Activated CD8-positive, alpha-beta memory T cell treated with anti-CD3 and anti-CD28 coated beads for 4 hours (primary cell): Measurements from ENCODE around the gene ECM1.

ENCODE experiments used
- DNase-seq, 2 donors: peaks; one replicate each; pipeline ENCODE4 v3.0.0-alpha.2; 2020; ENCODE audit warnings: low read depth in 2 of 2

ECM1 gene

GRCh38 chr1:150545486-150546032, 37.6 kb downstream of the ECM1 start:
- no peak for DNase-seq

DNA sequence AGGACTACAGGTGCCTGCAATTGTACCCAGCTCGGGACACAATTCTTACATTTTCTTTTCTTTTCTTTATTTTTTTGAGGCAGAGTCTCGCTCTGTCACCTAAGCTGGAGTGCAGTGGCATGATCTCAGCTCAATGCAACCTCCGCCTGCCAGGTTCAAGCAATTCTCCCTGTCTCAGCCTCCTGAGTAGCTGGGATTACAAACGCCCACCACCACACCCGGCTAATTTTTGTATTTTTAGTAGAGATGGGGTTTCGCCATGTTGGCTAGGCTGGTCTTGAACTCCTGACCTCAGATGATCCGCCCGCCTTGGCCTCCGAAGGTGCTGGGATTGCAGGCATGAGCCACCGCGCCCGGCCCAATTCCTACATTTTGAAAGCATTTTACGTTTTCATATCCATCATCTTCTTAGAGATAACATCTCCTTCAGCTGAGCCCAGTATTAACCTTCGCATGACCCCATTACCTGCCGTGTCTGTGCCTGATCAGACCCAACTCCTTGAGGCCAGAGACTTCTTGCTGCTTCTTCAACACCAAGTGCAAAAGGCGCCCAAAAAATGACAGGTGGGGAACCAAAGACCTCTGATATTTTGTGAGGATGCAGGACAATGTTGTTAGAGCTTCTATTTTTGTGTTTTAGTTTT, 38.5 kb downstream of the ECM1 start:
- no peak for DNase-seq

DNA sequence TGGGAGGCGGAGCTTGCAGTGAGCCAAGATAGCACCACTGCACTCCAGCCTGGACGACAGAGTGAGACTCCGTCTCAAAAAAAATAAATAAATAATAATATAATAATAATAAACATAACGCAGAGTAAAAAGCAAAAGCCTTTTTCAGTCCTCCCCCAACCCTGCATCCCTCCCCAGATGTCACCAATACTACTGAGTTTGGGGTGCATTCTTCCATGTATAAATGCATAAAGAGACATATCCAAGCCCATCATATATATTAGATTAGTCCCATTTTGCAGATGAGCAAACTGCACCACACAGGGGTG, 40.4 kb downstream of the ECM1 start:
- DNase-seq, result no peak

- no peak for DNase-seq
Observed at GRCh38 chr1:150548632-150549495, 41.0 kb downstream of the ECM1 start, which contains the start of gene ADAMTSL4. ADAMTSL4 (plus strand) TSS chr1:150549408; CDS start chr1:150552289, 2,881 bp downstream.

DNA sequence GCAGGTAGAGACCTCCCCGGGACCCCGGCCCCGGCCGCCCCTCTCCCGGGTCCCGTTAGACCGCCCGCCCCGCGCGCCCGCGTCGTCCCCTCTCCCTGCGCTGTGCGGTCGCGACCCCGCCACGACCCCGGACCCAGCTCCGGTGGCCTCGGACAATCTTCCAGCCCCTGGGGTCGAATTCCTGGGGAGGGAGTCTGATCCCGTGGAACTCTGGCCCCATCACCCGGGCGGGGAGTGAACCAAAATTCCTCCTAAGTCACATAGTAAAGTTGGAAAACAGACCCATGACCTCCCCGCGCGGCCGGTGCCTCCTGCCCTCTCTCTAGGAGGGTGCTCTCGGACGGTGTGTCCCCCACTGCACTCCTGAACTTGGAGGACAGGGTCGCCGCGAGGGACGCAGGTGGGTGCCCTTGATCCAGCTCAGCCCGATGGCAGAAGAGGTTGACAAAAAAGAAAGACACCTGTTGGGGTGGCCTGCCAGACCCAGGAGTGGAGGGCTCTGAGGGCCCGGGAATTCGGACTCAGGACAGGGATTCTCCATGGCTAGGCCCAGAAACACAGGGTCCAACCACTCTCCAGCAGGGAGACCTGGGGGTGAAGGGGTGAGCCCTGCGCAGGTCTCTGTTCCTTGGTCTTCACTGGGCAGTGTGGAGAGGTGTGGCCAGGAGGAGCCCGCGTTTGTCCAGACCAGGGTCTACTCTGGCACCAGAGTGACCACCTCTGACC, 41.8 kb downstream of the ECM1 start:
- DNase-seq, result no peak

GRCh38 chr1:150550222-150551050, 42.5 kb downstream of the ECM1 start:
- no peak for DNase-seq

DNA sequence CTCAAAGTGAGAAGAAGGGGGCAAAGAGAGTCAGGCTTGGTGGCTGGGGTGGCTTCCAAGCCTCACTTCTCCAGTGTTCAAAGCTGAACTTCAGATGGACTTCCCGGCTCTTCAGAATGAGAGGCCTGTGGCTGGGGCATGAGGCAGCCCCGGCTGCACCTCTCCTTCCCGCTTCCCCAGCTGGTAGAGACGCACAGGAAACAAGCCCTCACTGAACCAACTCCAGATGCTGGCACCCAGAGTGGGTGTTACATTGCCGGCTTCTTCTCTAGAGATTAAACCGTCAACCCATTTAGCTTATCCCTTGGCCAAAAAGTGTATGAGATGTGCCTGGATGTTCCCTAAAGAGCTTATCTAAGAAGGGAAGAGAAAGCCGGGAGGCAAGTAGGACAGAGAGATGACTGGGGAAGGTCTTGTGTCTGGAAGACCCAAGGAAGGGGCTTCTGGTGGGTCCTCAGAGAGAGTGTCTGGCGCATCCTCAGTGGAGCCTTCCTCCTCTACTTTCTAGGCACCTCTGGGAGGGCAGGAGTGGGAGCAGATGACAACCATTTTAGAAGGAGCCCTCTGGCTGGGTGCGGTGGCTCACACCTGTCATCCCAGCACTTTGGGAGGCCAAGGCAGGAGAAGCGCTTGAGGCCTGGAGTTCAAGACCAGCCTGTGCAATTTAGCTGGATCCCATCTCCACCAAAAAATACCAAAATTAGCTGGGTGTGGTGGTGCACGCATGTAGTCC, 43.3 kb downstream of the ECM1 start:
- no peak for DNase-seq

- DNase-seq, result no peak
Observed at GRCh38 chr1:150551784-150552127, 43.8 kb downstream of the ECM1 start.

DNA sequence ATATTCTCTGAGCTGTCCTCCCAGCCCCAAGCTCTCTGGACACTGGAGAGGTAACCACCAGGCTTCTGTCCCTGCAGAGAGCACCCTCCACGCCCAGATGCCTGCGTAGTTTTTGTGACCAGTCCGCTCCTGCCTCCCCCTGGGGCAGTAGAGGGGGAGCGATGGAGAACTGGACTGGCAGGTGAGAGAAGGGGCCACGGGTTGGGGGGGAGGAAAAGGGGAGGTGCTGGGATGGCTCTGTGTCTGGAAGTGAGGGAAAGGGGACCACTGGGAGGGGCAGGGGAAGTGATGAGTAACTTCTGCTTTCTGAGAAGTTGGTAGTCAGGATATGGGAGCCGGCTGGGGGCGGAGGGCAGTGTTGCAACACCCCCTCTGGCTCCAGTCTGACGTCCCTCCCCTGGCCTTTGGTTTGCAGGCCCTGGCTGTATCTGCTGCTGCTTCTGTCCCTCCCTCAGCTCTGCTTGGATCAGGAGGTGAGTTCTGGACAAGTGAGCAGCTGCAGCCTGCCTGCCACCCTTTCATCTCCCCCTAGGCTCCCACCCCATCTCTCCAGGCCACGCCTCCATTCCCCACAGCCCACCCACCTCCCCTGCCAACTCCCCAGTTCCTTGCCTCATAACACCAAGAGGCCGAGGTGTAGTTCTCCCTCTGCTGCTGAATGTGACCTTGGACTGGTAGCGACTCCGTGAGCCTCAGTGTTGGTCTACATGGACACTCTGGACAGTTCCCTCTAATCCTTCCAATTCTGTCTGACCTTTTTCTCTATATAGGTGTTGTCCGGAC, 44.4 kb downstream of the ECM1 start:
- DNase-seq, result no peak

- DNase-seq, result no peak
Observed at GRCh38 chr1:150552911-150553289, 45.0 kb downstream of the ECM1 start.

DNA sequence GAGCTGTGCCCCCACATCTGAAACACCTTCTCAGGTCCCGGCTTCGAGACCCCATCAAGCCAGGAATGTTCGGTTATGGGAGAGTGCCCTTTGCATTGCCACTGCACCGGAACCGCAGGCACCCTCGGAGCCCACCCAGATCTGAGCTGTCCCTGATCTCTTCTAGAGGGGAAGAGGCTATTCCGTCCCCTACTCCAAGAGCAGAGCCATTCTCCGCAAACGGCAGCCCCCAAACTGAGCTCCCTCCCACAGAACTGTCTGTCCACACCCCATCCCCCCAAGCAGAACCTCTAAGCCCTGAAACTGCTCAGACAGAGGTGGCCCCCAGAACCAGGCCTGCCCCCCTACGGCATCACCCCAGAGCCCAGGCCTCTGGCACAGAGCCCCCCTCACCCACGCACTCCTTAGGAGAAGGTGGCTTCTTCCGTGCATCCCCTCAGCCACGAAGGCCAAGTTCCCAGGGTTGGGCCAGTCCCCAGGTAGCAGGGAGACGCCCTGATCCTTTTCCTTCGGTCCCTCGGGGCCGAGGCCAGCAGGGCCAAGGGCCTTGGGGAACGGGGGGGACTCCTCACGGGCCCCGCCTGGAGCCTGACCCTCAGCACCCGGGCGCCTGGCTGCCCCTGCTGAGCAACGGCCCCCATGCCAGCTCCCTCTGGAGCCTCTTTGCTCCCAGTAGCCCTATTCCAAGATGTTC, 45.6 kb downstream of the ECM1 start:
- no peak for DNase-seq

- no peak for DNase-seq
Observed at GRCh38 chr1:150554086-150554452, 46.2 kb downstream of the ECM1 start.

- DNase-seq, result no peak
Observed at GRCh38 chr1:150555198-150555970, 47.5 kb downstream of the ECM1 start.

DNA sequence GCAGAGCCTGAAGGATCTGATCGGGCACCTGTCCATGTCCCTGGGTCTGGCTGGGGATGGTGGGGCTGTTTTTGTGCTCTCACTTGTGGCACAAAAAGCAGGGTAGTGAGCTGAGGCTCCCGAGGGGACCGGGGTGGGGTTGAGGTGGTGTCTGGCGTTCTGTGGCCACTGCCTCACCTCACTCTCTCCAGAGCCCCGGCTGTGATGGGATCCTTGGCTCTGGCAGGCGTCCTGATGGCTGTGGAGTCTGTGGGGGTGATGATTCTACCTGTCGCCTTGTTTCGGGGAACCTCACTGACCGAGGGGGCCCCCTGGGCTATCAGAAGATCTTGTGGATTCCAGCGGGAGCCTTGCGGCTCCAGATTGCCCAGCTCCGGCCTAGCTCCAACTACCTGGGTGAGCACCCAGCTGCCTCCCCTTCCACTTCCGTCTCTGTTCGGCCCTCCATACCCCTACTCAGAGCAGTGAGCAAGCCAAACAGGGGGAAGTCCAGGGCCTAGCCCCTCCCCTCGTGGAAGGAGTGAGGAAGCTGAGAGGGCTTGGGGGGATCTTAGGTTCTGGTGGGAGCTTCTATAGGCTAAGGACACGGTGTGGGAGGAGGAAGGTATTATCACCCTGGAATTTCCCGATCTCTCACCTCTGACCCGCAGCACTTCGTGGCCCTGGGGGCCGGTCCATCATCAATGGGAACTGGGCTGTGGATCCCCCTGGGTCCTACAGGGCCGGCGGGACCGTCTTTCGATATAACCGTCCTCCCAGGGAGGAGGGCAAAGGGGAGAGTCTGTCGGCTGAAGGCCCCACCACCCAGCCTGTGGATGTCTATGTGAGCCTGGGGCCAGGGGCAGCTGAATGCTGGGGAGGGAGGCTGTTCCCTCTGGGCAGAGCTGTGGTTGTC, 48.3 kb downstream of the ECM1 start:
- no peak for DNase-seq

- no peak for DNase-seq
Observed at GRCh38 chr1:150557065-150557600, 49.2 kb downstream of the ECM1 start.

- DNase-seq, result no peak
Observed at GRCh38 chr1:150557813-150558212, 49.9 kb downstream of the ECM1 start.

DNA sequence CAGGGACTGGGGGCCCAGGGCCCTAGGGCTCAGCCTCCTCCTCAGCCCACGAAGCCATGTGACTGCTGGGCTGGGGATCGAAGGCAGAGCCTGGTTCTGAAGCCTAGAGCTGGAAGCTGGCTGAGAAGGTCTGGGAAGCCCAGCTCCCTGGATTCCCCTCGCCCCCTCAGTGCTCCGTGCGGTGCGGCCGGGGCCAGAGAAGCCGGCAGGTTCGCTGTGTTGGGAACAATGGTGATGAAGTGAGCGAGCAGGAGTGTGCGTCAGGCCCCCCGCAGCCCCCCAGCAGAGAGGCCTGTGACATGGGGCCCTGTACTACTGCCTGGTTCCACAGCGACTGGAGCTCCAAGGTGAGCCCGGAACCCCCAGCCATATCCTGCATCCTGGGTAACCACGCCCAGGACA, 50.4 kb downstream of the ECM1 start:
- DNase-seq, result no peak
